NCI-H82 (cell line): ENCODE results near the gene COL12A1.

Source experiments
- DNase-seq: peaks from one replicate; lab custom pipeline; 2025; lab: John Stamatoyannopoulos, UW

The COL12A1 gene

GRCh38 chr6:75176076-75176582 lies 29.7 kb downstream of the COL12A1 start:
- no peak for DNase-seq

- DNase-seq, result no peak
Observed at GRCh38 chr6:75171986-75172385, 33.9 kb downstream of the COL12A1 start.

- DNase-seq, result no peak
Observed at GRCh38 chr6:75171567-75171966, 34.3 kb downstream of the COL12A1 start.

GRCh38 chr6:75170691-75171560 lies 34.9 kb downstream of the COL12A1 start:
- no peak for DNase-seq

- no peak for DNase-seq
Observed at GRCh38 chr6:75169689-75170586, 35.9 kb downstream of the COL12A1 start.

- DNase-seq, result no peak
Observed at GRCh38 chr6:75167851-75168250, 38.0 kb downstream of the COL12A1 start.

- DNase-seq, result no peak
Observed at GRCh38 chr6:75167325-75167724, 38.5 kb downstream of the COL12A1 start.

- no peak for DNase-seq
Observed at GRCh38 chr6:75166773-75167172, 39.1 kb downstream of the COL12A1 start.

GRCh38 chr6:75166236-75166635 lies 39.6 kb downstream of the COL12A1 start:
- DNase-seq, result no peak

- DNase-seq, result no peak
Observed at GRCh38 chr6:75158176-75158575, 47.7 kb downstream of the COL12A1 start.

GRCh38 chr6:75157336-75157735 lies 48.5 kb downstream of the COL12A1 start:
- DNase-seq, result no peak

GRCh38 chr6:75156186-75156878 lies 49.5 kb downstream of the COL12A1 start:
- no peak for DNase-seq

GRCh38 chr6:75155631-75156030 lies 50.2 kb downstream of the COL12A1 start:
- DNase-seq, result no peak

- no peak for DNase-seq
Observed at GRCh38 chr6:75154973-75155372, 50.9 kb downstream of the COL12A1 start.

GRCh38 chr6:75150685-75151412 lies 55.0 kb downstream of the COL12A1 start:
- DNase-seq, result no peak

GRCh38 chr6:75149696-75150095 lies 56.2 kb downstream of the COL12A1 start:
- no peak for DNase-seq

GRCh38 chr6:75149240-75149639 lies 56.6 kb downstream of the COL12A1 start:
- DNase-seq, result no peak

GRCh38 chr6:75147512-75147911 lies 58.3 kb downstream of the COL12A1 start:
- no peak for DNase-seq

GRCh38 chr6:75145976-75146375 lies 59.9 kb downstream of the COL12A1 start:
- no peak for DNase-seq

GRCh38 chr6:75145211-75145610 lies 60.6 kb downstream of the COL12A1 start:
- no peak for DNase-seq

GRCh38 chr6:75144386-75144785 lies 61.5 kb downstream of the COL12A1 start:
- DNase-seq, result no peak
